ENCODE data around the gene HMX2. TPM values are rescaled to one million over a fixed set of nuclear protein-coding genes. Genes with fewer than 3 reads are reported as not detected.
A peak's percentile ranks its signal among the peaks of the same experiment; 100 is the strongest.

HMX2 gene, protein sequence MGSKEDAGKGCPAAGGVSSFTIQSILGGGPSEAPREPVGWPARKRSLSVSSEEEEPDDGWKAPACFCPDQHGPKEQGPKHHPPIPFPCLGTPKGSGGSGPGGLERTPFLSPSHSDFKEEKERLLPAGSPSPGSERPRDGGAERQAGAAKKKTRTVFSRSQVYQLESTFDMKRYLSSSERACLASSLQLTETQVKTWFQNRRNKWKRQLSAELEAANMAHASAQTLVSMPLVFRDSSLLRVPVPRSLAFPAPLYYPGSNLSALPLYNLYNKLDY
- not detected for total RNA-seq
- 0.21 TPM for polyA plus RNA-seq (2013, experiment 1 of 2)
- polyA plus RNA-seq (2013, experiment 2 of 2): not detected
- long read RNA-seq, experiment 1: 0 reads
- long read RNA-seq, experiment 2: 0 reads
- long read RNA-seq, experiment 3: 0 reads
- long read RNA-seq, experiment 4: 0 reads

- peaks cover 24% of the 10 kb centered on the region for H3K4me1 Mint-ChIP-seq
- Histone ChIP-seq H3K9ac (ENCODE audit: extremely low read depth, low read length, poor library complexity, severe bottlenecking) (no peak within 1 kb of the TSS), H3K27ac (ENCODE audit: low read depth, low read length) (no peak within 1 kb of the TSS), H3K9me3 (ENCODE audit: control insufficient read depth, low read length) (no peaks in the 10 kb centered on the region), H3K4me1 (ENCODE audit: control insufficient read depth, insufficient read depth, low read length) (peaks cover 3% of the 10 kb centered on the region), H3K36me3 (ENCODE audit: control insufficient read depth, insufficient read depth, low read length) (no peaks in the 10 kb centered on the region), H3K27me3 (ENCODE audit: control insufficient read depth, insufficient read depth, low read length, poor library complexity, severe bottlenecking) (peaks cover 100% of the 10 kb centered on the region), H3K4me3 (ENCODE audit: low read length) (no peak within 1 kb of the TSS)
- H3K36me3 Mint-ChIP-seq (ENCODE audit: low read depth): no peaks in the 10 kb centered on the region
- no peak within 1 kb of the TSS for H3K27ac Mint-ChIP-seq
- DNase-seq: peak; percentile 89
- H3K4me3 Mint-ChIP-seq: peak within 1 kb of the TSS; percentile 59
- 1% methylated on average over 10 to 63 of the region's 64 CpGs for WGBS, 2 experiments (ENCODE audit: insufficient coverage in 1 of 2, insufficient read length in 1 of 2)
- TF ChIP-seq, protein P1, sequence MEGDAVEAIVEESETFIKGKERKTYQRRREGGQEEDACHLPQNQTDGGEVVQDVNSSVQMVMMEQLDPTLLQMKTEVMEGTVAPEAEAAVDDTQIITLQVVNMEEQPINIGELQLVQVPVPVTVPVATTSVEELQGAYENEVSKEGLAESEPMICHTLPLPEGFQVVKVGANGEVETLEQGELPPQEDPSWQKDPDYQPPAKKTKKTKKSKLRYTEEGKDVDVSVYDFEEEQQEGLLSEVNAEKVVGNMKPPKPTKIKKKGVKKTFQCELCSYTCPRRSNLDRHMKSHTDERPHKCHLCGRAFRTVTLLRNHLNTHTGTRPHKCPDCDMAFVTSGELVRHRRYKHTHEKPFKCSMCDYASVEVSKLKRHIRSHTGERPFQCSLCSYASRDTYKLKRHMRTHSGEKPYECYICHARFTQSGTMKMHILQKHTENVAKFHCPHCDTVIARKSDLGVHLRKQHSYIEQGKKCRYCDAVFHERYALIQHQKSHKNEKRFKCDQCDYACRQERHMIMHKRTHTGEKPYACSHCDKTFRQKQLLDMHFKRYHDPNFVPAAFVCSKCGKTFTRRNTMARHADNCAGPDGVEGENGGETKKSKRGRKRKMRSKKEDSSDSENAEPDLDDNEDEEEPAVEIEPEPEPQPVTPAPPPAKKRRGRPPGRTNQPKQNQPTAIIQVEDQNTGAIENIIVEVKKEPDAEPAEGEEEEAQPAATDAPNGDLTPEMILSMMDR (conservative IDR thresholded peaks at IDR 0.05): peak; percentile 25
- peaks cover 98% of the 10 kb centered on the region for H3K27me3 Mint-ChIP-seq (ENCODE audit: insufficient read depth)
- H3K9me3 Mint-ChIP-seq: no peaks in the 10 kb centered on the region
Observed at GRCh38 chr10:123147635-123148413, at the start of gene HMX2. Gene HMX2 (plus strand): TSS chr10:123148136. CDS start chr10:123148379, 243 bp downstream.

DNA sequence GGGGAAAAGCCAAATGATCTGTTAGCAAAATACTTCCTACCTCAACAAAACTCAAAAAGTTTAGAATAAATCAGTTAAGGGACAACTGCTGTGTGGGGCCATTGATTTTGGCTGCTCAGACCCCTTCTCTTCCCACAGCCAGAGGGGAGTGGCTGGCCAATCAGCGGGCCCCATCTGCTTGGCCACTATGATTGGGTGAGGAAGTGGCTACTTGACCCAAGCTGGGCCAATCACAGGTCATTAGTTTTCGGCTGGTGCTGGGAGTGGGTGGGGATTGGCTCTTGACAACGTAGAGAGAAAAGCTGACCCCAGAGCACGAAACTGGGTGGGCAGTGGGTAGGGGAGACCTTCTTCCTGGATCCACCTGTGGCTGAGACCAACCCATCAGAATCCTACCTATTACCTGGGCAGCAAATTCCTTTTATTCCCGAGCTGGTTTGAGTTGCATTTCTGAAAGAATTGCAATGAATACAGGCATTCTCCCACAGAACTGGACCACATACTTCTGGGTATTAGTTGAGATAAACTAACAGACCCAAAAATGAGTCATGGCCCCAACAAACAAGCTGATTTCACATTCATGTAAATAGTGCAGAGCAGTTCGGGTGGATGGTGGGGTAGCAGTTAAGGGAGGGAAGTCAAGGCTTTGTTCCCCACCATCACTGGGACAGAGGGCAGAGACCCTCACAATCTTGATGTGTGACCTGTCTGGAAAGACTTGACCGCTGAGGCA is 47.7 kb upstream of the HMX2 start:
- Histone ChIP-seq H3K9ac (ENCODE audit: extremely low read depth, low read length, poor library complexity, severe bottlenecking) (no peak overlapping the region), H3K27me3 (ENCODE audit: control insufficient read depth, insufficient read depth, low read length, poor library complexity, severe bottlenecking) (no peaks in the 10 kb centered on the region), H3K9me3 (ENCODE audit: control insufficient read depth, low read length) (no peaks in the 10 kb centered on the region), H3K36me3 (ENCODE audit: control insufficient read depth, insufficient read depth, low read length) (no peaks in the 10 kb centered on the region), H3K4me3 (ENCODE audit: low read length) (no peak overlapping the region), H3K27ac (ENCODE audit: low read depth, low read length) (no peak overlapping the region), H3K4me1 (ENCODE audit: control insufficient read depth, insufficient read depth, low read length) (no peaks in the 10 kb centered on the region)
- H3K27ac Mint-ChIP-seq: no peak overlapping the region
- no peak overlapping the region for H3K4me3 Mint-ChIP-seq
- TF ChIP-seq, protein P1 (conservative IDR thresholded peaks at IDR 0.05): no peak
- H3K9me3 Mint-ChIP-seq: peaks cover 2% of the 10 kb centered on the region
- H3K27me3 Mint-ChIP-seq (ENCODE audit: insufficient read depth): peaks cover 10% of the 10 kb centered on the region
- no peaks in the 10 kb centered on the region for H3K4me1 Mint-ChIP-seq
- DNase-seq: peak; percentile 63
- 88 to 94% methylated on average over 5 to 7 of the region's 7 CpGs for WGBS, 2 experiments (ENCODE audit: insufficient coverage in 1 of 2, insufficient read length in 1 of 2)
- H3K36me3 Mint-ChIP-seq (ENCODE audit: low read depth): no peaks in the 10 kb centered on the region

DNA sequence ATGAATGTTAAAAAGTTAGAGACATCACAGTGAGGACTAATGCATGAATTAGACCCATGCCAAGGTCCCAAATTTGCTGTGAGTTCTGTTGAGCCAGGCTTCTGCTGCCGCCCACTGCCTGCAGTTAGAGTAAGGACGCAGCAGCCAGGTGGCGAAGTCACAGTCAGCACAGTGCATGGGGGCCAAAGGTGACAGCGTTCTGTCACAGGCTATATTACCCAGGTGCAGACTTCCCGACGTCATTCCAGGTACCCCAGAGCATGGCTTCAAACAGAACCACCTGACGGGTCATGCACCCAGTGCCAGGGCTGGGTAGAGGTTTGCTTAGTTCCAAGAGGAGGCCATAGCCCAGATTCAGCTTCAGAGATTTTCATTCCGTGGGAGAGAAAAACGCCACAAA is 46.1 kb upstream of the HMX2 start:
- no peaks in the 10 kb centered on the region for H3K36me3 ChIP-seq (ENCODE audit: control insufficient read depth, insufficient read depth, low read length)
- WGBS, 2 experiments (ENCODE audit: insufficient coverage in 1 of 2, insufficient read length in 1 of 2): 82 to 86% methylated on average over 9 of the region's 9 CpGs
- H3K9ac ChIP-seq (ENCODE audit: extremely low read depth, low read length, poor library complexity, severe bottlenecking): no peak overlapping the region
- H3K4me3 Mint-ChIP-seq: no peak overlapping the region
- H3K27me3 ChIP-seq (ENCODE audit: control insufficient read depth, insufficient read depth, low read length, poor library complexity, severe bottlenecking): no peaks in the 10 kb centered on the region
- no peak overlapping the region for H3K27ac Mint-ChIP-seq
- H3K4me3 ChIP-seq (ENCODE audit: low read length): no peak overlapping the region
- H3K27ac ChIP-seq (ENCODE audit: low read depth, low read length): no peak overlapping the region
- peaks cover 8% of the 10 kb centered on the region for H3K27me3 Mint-ChIP-seq (ENCODE audit: insufficient read depth)
- no peaks in the 10 kb centered on the region for H3K9me3 ChIP-seq (ENCODE audit: control insufficient read depth, low read length)
- H3K4me1 Mint-ChIP-seq: no peaks in the 10 kb centered on the region
- TF ChIP-seq, protein P1 (conservative IDR thresholded peaks at IDR 0.05): peak; percentile 25
- DNase-seq: no peak
- no peaks in the 10 kb centered on the region for H3K4me1 ChIP-seq (ENCODE audit: control insufficient read depth, insufficient read depth, low read length)
- H3K36me3 Mint-ChIP-seq (ENCODE audit: low read depth): no peaks in the 10 kb centered on the region
- H3K9me3 Mint-ChIP-seq: peaks cover 2% of the 10 kb centered on the region

Data from endodermal cell (in vitro differentiated cells).